HG03159 (cell line): ENCODE measurements around the gene MYOM3.

ENCODE experiments used
- ATAC-seq: cut with Tn5 transposase; IDR thresholded peaks from one replicate; pipeline ENCODE4 v1.9.1; 2021; ENCODE audit warnings: mild to moderate bottlenecking, moderate library complexity; ENCODE audit not compliant: unreplicated experiment

Gene MYOM3

GRCh38 chr1:24098943-24099638 lies 12.8 kb downstream of the MYOM3 start:
- no peak for ATAC-seq

DNA sequence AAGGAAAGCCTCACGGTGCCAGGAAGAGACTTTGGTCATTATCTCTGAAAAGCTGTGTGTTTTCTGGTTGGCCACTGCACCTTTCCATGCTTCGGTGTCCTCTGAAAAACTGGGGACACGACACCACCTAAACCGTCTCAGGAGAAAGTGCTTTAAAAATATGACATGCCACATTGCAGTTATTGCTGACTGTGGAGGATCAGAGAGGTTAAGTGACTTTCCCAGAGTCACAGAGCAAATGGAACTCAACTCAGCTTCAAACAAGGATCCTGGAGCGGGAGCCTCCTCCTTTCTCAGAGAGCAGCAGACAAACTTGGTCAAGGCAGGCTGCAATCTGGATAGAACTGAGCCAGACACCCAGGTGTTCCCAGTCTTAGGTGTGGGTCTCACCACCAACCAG lies 13.8 kb downstream of the MYOM3 start:
- ATAC-seq = no peak

DNA sequence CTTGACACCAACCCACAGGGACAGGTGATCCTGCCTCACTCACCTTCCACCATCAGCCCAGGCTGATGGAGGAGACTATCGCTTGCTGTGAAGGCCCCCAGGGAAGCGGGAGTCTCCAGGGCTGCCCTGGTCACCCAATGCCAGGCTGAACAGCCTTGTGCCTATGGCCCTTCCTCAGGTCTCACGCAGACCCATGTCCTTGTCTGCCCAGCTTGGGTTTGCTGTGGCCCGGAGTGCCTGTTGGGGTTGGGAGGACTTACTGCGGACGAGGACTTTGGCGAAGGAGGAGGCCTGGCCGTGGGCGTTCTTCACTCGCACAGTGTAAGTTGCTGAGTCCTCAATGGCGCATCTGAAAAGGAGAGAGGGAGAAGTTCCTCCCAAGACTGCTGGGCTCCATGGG lies 14.3 kb downstream of the MYOM3 start:
- ATAC-seq = no peak

- no peak for ATAC-seq
These were observed 15.2 kb downstream of the MYOM3 start for GRCh38 chr1:24096739-24097103.

GRCh38 chr1:24096009-24096738 lies 15.8 kb downstream of the MYOM3 start:
- no peak for ATAC-seq

DNA sequence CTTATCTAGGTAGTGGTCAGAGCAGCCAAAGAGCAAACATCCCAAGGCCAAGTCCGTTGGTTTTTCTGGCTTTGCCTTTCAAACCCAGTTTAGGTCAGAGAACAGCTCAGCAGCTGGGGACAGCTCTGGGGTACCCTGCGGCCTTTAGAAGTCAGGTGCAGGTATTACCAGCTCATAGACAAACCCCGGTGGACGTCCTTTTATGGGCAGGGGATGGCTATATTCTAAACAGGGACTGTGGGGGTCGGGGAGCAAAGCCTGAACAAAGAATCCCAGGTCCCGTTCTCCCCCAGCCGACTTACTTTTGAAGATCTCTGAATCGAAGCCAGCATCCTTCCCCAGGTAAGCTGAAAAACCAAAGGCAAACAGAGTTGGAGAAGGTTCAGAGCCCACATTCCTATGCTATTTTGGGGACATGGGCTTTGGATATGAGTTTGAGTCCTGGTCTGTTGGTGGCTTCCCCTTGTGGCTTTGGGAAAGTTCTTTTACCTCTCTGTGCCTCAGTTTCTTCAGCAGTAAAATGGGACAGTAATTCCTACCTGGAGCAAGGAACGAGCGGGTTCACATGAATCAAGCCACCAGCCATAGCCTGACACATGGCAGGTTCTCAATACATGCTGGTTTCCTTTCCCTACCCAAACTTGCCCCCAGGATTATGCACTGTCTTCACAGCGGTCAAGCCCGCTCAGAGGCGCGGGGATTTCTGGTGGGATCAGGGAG lies 16.6 kb downstream of the MYOM3 start:
- no peak for ATAC-seq

GRCh38 chr1:24094554-24094953 lies 17.4 kb downstream of the MYOM3 start:
- no peak for ATAC-seq

DNA sequence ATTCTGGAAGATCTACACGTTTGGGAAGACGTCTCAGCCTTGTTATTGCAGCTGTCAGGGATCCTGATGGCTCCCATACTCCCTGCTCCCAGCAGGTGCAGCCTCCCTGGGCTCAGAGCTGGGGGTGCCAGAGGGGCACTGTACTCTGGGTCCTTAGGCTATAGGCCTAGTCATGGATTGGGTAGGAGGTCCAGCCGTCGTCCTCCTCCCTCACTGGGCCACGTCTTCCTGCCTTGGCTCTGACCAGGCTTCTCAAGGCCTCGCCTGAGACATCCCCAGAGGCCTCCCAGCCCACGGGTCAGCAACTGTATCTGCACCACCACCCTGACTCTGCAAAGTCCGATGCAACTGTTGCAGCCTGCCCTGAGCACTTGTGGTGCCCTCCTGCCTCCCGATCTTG lies 18.2 kb downstream of the MYOM3 start:
- no peak for ATAC-seq

DNA sequence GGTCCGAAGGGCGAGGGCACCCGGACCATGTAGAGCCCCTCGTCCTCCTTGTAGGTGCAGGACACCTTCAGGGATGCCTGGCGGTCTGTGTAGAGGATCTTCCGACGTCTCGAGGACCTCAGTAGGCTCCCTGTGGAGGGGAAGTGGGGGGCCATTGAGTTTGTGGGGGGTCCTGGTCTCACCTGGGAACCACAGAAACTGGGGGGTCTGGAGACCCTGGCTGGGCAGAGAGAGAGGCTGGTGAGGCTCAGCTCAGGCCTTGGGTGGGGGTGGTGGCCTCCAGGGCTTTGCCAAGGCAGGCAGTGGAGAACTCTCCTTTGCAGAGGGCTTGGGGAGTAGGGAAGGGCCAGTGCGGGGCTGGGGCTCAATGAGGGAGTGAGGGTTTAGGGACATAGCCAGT lies 19.0 kb downstream of the MYOM3 start:
- ATAC-seq = no peak

GRCh38 chr1:24091971-24092482 lies 19.9 kb downstream of the MYOM3 start:
- no peak for ATAC-seq

DNA sequence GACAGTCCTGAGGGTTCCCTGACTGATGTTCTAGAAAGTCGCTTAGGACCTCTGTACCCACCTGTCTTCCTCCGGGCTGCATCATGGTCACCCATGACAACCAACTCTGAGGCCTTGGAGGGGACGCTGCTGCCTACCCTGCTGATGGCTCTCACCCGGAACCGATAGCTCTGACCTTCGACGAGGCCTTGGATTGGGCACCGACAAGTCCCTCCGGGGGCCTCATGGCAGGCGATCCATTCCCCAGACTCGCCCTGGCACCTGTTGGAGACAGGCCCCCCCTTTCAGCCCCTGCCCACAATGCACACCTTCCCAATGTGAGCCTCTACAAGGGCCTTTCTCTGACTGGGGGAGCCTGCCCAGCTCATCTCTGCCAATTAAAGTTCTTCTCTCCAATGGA lies 21.2 kb downstream of the MYOM3 start:
- no peak for ATAC-seq

- ATAC-seq = no peak
These were observed 22.0 kb downstream of the MYOM3 start for GRCh38 chr1:24089743-24090555.

DNA sequence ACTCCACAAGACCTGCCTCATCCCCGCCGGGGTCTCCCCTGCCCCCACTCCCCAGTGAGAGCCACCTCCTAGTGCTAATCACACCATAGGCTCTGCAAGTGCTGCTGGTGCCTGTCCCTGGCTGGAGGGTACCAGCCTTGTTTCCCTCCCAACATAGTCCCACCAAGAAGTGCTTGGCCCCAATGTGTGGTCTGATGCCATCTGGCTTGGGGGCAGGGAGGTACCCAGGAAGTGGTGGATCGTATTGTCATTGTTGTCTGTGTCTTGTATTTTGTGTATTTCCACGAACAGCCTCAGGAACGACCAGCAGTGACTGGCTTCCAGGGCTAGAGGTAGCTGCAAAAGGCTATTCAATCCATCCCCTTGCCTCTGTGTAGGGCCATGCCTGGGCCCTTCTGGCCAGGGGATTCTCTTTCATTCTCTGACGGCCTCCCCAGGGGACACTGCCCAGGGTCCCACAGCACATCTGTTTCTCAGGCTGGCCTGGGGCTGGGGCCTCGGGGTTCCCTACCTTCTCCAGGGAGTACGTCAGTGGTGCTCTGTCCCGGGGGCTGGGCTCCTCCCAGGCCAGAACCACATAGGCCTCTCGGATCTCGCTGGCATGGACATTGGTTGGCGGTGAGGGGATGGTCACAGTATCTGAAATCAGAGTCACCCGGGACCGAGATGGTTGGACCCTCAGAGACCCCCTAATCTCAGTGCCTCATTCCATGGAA lies 22.8 kb downstream of the MYOM3 start:
- ATAC-seq = no peak

GRCh38 chr1:24086466-24086865 lies 25.5 kb downstream of the MYOM3 start:
- no peak for ATAC-seq

- no peak for ATAC-seq
These were observed 26.4 kb downstream of the MYOM3 start for GRCh38 chr1:24085546-24085945.

DNA sequence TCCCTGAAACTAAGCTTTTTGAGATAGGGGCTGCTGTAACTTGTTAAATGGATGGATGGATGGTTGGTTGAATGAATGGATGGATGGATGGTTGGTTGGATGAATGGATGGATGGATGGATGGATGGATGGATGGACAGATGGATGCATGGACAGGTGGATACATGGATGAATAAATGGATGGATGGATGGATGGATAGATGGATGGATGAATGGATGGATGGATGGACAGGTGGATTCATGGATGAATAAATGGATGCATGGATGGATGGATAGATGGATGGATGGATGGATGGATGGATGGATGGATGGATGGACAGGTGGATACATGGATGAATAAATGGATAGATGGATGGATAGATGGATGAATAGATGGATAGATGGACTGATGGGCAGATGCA lies 26.9 kb downstream of the MYOM3 start:
- ATAC-seq = no peak

DNA sequence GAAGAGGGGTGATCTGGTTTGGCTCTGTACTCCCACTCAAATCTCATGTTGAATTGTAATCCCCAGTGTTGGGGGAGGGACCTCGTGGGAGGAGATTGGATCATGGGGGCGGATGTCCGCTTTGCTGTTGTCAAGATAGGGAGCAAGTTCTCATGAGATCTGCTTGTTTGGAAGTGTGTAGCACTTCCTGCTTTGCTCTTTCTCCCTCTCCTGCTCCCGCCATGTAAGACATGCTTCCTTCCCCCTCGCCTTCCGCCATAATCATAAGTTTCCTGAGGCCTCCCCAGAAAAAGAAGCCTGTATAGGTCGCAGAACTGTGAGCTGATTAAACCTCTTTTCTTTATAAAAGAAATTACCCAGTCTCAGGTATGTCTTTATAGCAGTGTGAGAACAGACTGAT lies 27.9 kb downstream of the MYOM3 start:
- no peak for ATAC-seq

GRCh38 chr1:24082372-24082771 lies 29.6 kb downstream of the MYOM3 start:
- no peak for ATAC-seq

DNA sequence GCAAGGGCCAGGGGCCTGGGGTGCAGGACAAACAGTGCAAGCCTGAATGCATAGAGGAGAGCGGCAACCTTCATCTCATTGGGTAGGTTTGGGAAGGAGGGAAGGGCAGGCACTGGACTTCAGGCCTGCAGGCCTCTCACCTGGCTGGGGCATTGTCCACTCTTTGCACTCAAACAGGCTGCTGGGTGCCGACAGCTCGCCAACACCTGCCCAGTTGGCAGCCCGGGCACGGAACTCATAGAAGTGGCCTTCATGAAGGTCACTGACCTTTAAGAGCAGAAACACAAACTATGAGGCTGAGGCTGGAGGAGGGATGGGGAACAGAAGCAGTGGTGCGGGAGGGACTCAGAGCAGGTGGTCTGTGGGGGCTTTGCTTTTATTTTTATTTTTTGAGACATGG lies 30.7 kb downstream of the MYOM3 start:
- ATAC-seq = no peak

DNA sequence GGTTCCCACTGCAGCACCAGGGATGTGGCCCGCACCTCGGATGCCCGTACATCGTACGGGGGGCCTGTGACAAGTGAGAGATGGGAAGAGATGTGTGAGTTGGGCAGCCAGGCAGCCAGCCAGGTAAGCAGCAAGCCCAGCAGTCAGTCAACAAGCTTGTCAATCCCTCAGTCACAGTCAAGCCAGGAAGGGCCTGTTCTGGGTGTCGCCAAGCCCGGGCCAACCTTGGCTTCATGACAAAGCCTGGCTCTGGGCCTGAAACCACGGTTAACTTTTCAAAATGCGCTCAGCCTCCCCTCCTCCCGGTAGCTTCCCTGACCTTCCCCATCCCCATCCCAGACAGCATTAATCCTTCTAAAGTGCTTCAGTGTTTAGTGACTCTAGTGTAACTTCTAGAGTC lies 31.8 kb downstream of the MYOM3 start:
- no peak for ATAC-seq
